Superior temporal gyrus (tissue), 1 donor: ENCODE data around the gene ZNF688.

Source experiments
- DNase-seq: peaks from one replicate; pipeline ENCODE4 v3.0.0-alpha.2; 2016; ENCODE audit errors: extremely low spot score

Gene ZNF688

DNA sequence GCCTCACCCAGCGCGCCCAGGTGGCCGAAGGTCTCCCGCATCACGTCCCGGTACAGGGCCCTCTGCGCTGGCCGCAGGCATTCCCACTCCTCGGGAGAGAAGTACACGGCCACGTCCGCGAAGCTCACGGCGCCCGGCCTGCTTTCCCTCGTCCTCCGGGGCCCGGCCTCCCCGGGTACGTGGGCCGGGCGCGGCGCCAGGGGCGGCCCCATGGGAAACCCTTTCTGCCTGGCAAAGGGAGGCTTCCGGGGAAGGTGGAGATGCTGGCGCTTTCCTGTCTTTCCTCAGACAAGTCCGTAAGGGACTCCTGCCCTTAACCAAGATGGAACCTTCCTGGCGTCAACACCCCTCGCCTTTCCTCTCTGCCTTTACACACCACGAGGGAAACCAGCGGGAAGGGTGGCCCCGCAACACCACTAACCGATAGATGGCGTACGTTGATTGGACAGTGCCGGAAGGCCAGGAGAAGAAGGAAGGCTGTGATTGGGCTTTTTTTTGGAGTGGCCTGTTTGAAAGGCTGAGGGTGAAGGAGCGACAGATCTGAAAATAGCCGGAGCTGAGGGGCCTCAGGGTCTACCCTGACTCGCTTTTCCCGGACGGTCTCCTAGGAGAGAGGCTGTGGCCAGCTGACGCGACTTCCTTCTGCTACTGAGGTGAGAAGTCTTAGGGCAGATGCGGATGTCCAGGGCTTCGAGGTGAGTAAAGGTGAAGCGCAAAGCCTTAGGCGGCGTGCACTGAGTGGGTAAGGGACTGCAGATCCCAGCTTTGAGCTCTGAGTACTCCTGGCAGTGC, 14.1 kb upstream of the ZNF688 start, which contains the start of gene ZNF785:
Gene ZNF785, minus strand, starts transcription at position 298 of the 792 bp plus-strand sequence. Its CDS starts 86 bp downstream, at position 212.
- DNase-seq: peak; percentile 99

- DNase-seq: peak; percentile 26
Observed at GRCh38 chr16:30585022-30585399, 13.5 kb upstream of the ZNF688 start.

- DNase-seq: no peak
Observed at GRCh38 chr16:30582611-30583340, 11.3 kb upstream of the ZNF688 start.

- no peak for DNase-seq
Observed at GRCh38 chr16:30581457-30581856, 9.9 kb upstream of the ZNF688 start.

GRCh38 chr16:30574678-30575077, 3.2 kb upstream of the ZNF688 start:
- no peak for DNase-seq

DNA sequence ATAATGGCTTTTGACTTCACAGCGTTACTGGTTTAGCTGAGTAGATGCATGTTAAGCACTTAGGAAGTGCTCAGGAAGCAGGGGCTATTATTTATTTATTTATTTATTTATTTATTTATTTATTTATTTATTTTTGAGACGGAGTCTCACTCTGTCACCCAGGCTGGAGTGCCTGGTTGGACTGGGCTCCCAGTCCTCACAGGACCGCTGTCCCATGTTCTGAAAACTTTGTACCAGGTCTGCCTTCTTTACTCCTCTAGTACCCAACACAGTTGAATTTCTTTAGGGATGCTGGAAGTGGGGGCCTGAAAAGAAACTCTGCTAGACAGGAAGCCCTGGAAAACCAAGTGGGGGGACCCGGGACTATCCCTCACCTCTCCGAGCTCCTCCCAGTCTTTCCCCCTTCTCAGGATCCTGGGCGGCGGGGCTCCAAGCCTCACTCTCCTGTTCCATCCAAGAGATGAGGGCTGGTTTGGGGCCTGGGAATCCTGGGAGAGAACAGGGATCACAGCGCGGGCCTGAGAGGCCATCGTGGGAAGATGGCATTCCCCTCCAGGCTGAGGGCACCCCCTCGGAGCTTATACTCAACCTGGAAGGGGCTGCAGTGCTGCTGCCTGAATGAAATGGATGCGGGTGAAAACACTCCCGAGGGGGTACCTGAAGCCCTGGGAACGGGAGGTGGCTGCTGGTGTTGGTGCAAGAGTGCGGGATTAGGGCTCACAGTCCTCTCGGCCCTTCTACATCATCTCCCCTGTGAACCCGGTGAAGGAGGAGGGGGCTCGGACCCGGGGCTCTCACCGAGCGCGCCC, 674 bp downstream of the ZNF688 start:
- peak; percentile 55 for DNase-seq

DNA sequence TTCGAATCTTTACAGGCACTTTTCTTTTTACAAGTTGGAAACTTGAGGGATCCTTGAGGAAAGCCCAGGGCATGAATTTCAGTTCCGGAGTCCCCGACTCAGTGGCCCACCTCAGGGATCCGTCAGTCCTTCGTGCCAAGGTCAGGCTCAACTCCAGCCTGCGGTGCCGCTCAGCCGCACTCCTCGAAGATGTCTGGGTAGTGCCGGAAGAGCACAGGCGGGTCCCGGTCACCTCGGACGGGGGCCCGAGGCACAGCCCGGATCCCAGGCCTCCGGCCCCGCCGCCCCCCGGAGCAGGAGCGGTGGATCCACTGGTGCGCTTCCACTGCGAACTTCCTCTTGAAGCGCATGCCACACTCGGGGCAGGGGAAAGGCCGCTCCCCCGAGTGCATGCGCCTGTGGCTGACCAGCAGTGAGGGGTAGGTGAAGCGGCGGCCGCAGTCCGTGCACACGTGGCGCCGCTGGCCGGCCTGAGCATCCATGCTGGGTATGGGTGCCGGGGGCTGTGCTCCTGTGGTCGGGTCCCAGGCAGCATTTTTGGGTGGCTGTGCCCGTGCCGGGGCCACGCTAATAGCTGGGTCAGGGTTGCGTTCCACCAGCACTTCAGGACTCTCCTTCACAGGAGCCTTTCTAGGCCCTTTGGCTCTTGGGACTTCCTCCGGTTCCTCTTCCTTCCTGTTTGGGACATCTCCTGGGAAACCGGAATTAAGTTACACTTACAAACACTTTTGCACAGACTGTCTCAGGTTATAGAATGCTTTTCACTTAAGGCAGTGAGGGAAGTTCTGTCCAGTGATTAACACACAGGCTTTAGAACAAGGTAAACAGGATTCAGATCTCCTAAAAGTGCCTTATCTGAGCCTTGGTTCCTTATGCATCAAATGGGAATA, 1.5 kb downstream of the ZNF688 start:
- no peak for DNase-seq

GRCh38 chr16:30569281-30569680, 2.2 kb downstream of the ZNF688 start:
- DNase-seq: no peak

DNA sequence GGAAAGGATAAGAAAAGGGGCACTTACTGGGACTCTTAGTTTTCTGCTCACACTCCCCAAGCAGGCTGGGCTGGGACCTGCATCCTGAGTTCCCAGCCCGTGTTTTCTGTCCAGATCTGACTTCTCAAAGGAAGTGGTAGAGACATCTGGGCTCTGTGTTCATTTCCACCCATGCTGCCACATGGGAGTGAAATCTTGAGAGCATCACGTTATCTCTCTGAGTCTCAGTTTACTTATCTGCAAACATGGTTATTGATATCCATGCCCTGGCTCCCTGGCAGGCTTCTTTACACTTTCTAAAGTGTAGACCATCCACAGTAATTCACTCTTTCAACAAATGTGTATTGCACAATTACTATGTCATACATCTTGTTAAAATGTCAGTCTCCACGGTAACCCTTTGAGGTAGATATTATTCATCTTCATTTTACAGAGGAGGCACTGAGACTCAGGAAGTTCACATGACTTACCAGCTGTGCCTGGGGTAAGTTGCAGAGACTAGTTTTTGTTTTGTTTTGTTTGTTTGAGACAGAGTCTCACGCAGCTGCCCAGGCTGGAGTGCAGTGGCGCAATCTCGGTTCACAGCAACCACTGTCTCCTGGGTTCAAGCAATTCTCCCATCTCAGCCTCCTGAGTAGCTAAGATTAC, 3.4 kb downstream of the ZNF688 start:
- no peak for DNase-seq

DNA sequence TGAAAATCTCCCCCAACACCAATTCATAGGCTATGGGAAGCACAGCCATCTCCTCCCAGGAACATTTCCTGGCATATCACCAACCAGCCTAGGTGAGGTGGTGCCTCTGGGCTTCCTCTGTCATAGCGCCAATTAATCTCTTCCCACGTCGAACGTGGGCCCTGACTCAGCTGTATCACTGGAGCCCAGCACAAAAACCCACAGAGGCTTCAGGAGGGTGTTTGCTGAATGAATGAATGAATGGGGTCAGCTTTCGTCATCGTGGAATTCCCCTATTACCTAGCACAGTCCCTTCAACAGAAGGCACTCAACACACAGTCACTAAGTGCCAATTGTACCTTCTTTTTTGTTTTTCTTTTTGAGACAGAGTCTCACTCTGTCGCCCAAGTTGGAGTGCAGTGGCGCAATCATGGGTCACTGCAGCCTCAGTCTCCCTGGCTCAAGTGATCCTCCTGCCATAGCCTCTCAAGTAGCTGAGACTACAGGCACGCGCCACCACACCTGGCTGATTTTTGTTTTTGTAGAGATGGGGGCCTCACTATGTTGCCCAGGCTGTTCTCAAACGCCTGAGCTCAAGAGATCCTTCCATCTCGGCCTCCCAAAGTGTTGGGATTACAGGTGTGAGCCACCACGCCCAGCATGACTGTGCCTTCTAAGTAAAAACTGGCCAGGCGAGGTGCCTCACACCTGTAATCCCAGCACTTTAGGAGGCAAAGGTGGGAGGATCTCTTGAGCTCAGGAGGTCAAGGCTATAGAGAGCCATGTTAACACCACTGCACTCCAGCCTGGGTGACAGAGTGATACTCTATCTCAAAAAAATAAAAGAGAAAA, 4.1 kb downstream of the ZNF688 start:
- DNase-seq: no peak

DNA sequence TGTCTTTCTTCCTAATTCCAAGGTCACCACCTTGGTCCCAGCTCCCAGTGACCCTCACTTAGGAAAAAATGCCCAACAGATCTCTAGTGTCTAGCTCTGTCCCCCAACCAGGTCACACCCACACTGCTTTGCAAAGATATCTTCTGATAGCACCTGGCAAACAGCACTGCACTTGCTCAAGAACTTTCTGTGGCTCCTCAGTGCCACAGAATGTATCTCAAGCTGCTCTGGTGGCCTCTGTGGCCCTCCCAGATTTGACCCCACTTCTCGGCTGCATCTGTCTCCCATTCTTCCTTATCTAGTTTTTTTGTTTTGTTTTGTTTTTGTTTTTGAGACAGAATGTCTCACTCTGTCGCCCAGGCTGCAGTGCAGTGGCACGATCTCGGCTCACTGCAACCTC, 5.0 kb downstream of the ZNF688 start:
- DNase-seq: no peak

DNA sequence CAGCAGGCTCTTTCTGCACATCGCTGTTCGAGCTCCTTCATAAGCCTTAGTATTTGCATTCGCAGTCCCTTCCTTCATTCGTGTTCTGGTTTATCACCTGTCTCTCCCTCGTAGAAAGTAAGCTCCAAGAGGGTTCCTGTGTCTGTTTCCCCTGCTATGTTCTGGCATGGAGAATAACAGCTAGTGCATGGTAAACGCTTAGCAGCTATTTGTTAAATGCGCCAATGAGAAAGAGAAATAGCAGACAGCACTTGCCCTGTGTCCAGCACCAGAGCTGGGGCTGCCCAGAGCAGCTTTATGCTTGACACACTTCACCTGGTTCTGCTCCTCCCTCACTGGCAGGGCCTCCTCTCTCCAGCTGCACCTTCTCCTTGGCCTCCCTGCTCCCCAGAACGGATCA, 5.5 kb downstream of the ZNF688 start:
- DNase-seq: no peak

- DNase-seq: no peak
Observed at GRCh38 chr16:30565526-30565925, 6.0 kb downstream of the ZNF688 start.

DNA sequence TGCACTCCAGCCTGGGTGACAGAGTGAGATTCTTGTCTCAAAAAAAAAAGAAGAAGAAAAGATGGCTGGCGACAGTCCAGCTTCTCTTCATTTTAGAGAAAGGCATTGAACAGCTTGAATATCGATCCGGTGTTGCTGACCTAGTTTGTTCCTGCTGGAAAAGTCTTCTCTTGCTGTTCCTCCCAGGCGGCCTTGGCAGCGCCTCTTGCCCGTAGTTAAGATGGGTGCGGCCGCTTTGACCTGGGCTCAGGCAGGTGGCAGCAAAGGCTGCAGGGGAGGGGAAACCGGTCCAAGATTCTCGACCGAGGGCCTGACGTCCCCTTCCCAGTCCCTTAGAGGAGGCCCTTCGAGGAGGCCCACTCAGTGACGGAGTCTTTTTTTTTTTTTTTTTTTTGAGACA, 9.5 kb downstream of the ZNF688 start:
- no peak for DNase-seq

- no peak for DNase-seq
Observed at GRCh38 chr16:30561089-30561816, 10.3 kb downstream of the ZNF688 start.

- no peak for DNase-seq
Observed at GRCh38 chr16:30559690-30560089, 11.8 kb downstream of the ZNF688 start.

DNA sequence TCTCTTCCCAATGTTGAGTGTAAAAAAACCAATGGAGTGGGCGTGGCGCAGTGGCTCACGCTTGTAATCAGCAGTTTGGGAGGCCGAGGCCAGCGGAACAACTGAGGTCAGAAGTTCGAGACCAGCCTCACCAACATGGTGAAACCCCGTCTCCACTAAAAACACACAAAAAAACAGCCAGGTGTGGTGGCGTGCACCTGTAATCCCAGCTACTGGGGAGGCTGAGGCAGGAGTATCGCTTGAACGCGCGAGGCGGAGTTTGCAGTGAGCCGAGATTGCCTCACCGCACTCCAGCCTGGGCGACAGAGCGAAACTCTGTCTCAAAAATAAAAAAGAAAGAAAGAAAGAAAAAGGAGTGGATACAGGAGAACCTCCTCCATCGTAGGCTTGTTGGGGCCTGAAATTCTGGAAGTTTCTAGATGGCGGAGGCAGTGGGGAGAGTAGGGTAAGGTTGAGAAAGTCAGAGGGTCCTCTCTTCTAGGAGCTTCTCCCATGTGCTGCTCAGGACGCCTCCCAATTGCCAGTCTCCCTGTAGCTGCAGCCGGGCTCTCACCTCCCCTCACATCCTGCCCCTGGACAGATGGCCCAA, 12.6 kb downstream of the ZNF688 start:
- DNase-seq: no peak

- peak; percentile 99 for DNase-seq
Observed at GRCh38 chr16:30557957-30558788, 13.3 kb downstream of the ZNF688 start, which contains the start of gene ZNF764. TSS of gene ZNF764 (minus strand) at chr16:30558374. CDS start at chr16:30558182, 192 bp downstream.
